ENCODE measurements around the gene XAGE1A.
"Not testable (repeated sequence)": the region's sequence is repeated elsewhere in the genome, so short reads cannot be mapped to it uniquely, and the experiment has no call there.

XAGE1A gene

GRCh38 chrX:52495545-52496418, at the start of gene XAGE1A:
Gene XAGE1A (plus strand): TSS chrX:52495808. CDS start chrX:52497362, 1,554 bp downstream.
- not testable (repeated sequence) for DNase-seq

- DNase-seq, result not testable (repeated sequence)
These were observed 43.6 kb upstream of the XAGE1A start for GRCh38 chrX:52452031-52452430.

- DNase-seq, result not testable (repeated sequence)
These were observed 24.3 kb upstream of the XAGE1A start for GRCh38 chrX:52471301-52471700.

GRCh38 chrX:52496419-52496772, 788 bp downstream of the XAGE1A start:
- DNase-seq, result not testable (repeated sequence)

- not testable (repeated sequence) for DNase-seq
These were observed 5.8 kb downstream of the XAGE1A start for GRCh38 chrX:52501362-52501761.

GRCh38 chrX:52504551-52504950, 8.9 kb downstream of the XAGE1A start:
- DNase-seq, result no peak

GRCh38 chrX:52507331-52507730, 11.7 kb downstream of the XAGE1A start:
- DNase-seq, result no peak

GRCh38 chrX:52509916-52510315, 14.3 kb downstream of the XAGE1A start:
- no peak for DNase-seq

- not testable (repeated sequence) for DNase-seq
These were observed 15.5 kb downstream of the XAGE1A start for GRCh38 chrX:52511126-52511525.

GRCh38 chrX:52516110-52516986, 20.7 kb downstream of the XAGE1A start:
- not testable (repeated sequence) for DNase-seq

GRCh38 chrX:52516987-52517325, 21.3 kb downstream of the XAGE1A start, which contains the start of gene XAGE1B:
Gene XAGE1B (minus strand): TSS chrX:52517063. CDS start chrX:52515527, 1,536 bp downstream.
- not testable (repeated sequence) for DNase-seq

- DNase-seq, result not testable (repeated sequence)
These were observed 45.4 kb downstream of the XAGE1A start for GRCh38 chrX:52541051-52541450.

- DNase-seq, result no peak
These were observed 46.7 kb downstream of the XAGE1A start for GRCh38 chrX:52542311-52542710.

GRCh38 chrX:52544147-52544840, 48.7 kb downstream of the XAGE1A start:
- no peak for DNase-seq

- DNase-seq, result not testable (repeated sequence)
These were observed 53.2 kb downstream of the XAGE1A start for GRCh38 chrX:52548769-52549168.

Data from stimulated activated naive CD4-positive, alpha-beta T cell (primary cell).